ENCODE measurements around the gene NLGN3. TPM values are rescaled to one million over a fixed set of nuclear protein-coding genes. Genes with fewer than 3 reads are reported as not detected.
A peak's percentile ranks its signal among the peaks of the same experiment; 100 is the strongest.

Gene NLGN3
- total RNA-seq = under 1 TPM; 0.41 to 0.58 TPM

DNA sequence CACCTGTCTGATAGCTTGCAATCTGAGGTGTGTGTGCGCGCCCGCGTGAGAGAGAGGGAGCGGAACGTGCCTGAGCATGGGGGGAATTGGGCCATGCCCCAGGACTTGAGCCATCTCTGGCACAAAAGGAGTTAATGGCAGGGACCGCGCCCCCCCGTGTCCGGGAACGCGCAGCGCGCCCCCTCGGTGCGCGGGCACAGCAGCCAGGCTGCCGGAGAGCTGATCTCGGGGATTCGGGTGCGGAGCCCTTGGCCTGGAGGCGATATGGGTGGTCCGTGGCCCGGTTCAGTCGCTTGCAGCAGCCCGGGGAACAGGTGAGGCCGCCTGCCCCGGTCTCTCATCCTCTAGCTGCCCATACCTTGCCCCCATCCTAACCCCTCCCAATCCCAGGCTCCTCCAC is at the start of gene NLGN3:
Gene NLGN3 (plus strand): TSS at position 191 of the 400 bp plus-strand sequence. CDS start 2,909 bp downstream, outside the sequence.
- DNase-seq = no peak
- peaks cover 9% of the 10 kb centered on the region for H3K4me1 Mint-ChIP-seq
- peaks cover 2% of the 10 kb centered on the region for H3K36me3 Mint-ChIP-seq
- H3K27ac Mint-ChIP-seq = peak within 1 kb of the TSS; percentile 51
- H3K4me3 Mint-ChIP-seq = no peak within 1 kb of the TSS
- no peaks in the 10 kb centered on the region for H3K9me3 Mint-ChIP-seq
- no peaks in the 10 kb centered on the region for H3K27me3 Mint-ChIP-seq

DNA sequence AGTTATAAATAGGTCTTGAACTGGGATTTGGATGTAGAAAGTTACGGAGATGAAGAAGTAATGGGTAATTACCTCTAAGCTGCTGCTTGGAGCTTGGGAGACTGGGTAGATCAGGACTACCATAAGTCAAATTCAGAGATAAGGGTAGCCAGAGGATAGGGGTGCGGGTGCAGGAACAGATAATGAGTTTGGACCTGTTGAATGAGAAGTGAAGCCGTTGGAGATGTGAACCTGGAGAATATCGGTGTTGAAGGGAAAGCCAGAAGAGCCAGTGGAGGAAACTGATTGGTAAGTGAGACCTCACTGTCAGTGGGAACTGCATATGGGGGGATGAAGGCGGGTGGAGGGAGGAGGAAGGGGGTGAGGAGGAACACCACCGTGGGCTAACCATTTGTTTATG is 49.6 kb upstream of the NLGN3 start:
- H3K9me3 Mint-ChIP-seq = no peaks in the 10 kb centered on the region
- peak overlapping the region; percentile 19 for H3K27ac Mint-ChIP-seq
- peak overlapping the region; percentile 97 for H3K4me3 Mint-ChIP-seq
- H3K4me1 Mint-ChIP-seq = peaks cover 23% of the 10 kb centered on the region
- no peaks in the 10 kb centered on the region for H3K27me3 Mint-ChIP-seq
- no peaks in the 10 kb centered on the region for H3K36me3 Mint-ChIP-seq
- DNase-seq = no peak

DNA sequence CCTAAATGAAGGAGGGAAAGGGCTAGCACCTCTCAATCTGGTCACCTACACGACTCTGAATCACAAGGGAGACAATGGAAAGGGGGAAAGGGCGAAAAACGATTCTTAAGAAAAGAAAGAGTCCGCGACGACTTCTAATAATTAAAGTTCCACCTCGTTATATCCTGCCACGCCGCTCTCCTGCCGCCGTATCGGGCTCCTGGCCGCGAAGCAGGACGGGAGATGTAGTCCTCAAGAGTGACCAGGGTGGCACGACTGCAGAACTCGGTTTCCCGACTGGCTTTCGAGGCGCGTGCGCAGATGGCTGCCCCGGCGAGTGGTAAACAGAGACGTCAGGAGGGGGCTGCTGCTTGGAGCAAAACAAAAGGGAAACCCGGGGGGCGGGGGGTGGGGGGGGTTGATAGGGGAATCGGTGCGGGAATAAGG is 49.1 kb upstream of the NLGN3 start, which contains the start of gene FOXO4:
Gene FOXO4 (plus strand): TSS at position 297 of the 426 bp plus-strand sequence. CDS start 678 bp downstream, outside the sequence.
- H3K27ac Mint-ChIP-seq = peak within 1 kb of the TSS; percentile 89
- no peaks in the 10 kb centered on the region for H3K27me3 Mint-ChIP-seq
- DNase-seq = peak; percentile 85
- no peaks in the 10 kb centered on the region for H3K9me3 Mint-ChIP-seq
- H3K36me3 Mint-ChIP-seq = no peaks in the 10 kb centered on the region
- peaks cover 25% of the 10 kb centered on the region for H3K4me1 Mint-ChIP-seq
- peak within 1 kb of the TSS; percentile 97 for H3K4me3 Mint-ChIP-seq

GRCh38 chrX:71095981-71096759 is 48.5 kb upstream of the NLGN3 start:
- DNase-seq = no peak
- Mint-ChIP-seq H3K4me3 (peak overlapping the region; percentile 97), H3K27me3 (no peaks in the 10 kb centered on the region), H3K27ac (peak overlapping the region; percentile 89), H3K36me3 (no peaks in the 10 kb centered on the region), H3K9me3 (no peaks in the 10 kb centered on the region), H3K4me1 (peaks cover 29% of the 10 kb centered on the region)

GRCh38 chrX:71096760-71097032 is 47.9 kb upstream of the NLGN3 start:
- peaks cover 34% of the 10 kb centered on the region for H3K4me1 Mint-ChIP-seq
- no peaks in the 10 kb centered on the region for H3K9me3 Mint-ChIP-seq
- H3K27me3 Mint-ChIP-seq = no peaks in the 10 kb centered on the region
- H3K4me3 Mint-ChIP-seq = peak overlapping the region; percentile 97
- no peaks in the 10 kb centered on the region for H3K36me3 Mint-ChIP-seq
- H3K27ac Mint-ChIP-seq = no peak overlapping the region
- DNase-seq = no peak

DNA sequence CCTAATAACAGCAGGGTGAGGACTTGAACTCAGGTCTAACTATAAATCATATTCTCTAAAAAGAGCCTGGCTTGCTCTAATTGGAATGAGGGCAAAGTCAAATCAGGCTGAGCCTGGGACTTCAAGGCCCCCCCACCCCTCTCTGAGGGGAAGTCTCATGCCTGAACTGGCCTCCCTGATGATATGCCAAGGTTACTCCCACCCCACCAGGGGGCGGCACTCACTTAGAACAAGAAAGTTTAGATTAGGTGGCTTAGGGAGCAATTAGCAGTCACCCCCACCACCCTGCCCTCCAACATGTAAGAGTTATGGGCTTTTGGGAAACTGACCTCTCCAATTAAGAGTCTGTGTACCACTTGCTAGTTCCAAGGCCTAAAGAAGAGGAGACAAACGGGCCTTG is 46.3 kb upstream of the NLGN3 start:
- Mint-ChIP-seq H3K36me3 (no peaks in the 10 kb centered on the region), H3K4me3 (no peak overlapping the region), H3K9me3 (no peaks in the 10 kb centered on the region), H3K27me3 (no peaks in the 10 kb centered on the region), H3K27ac (no peak overlapping the region), H3K4me1 (peaks cover 46% of the 10 kb centered on the region)
- peak; percentile 71 for DNase-seq

DNA sequence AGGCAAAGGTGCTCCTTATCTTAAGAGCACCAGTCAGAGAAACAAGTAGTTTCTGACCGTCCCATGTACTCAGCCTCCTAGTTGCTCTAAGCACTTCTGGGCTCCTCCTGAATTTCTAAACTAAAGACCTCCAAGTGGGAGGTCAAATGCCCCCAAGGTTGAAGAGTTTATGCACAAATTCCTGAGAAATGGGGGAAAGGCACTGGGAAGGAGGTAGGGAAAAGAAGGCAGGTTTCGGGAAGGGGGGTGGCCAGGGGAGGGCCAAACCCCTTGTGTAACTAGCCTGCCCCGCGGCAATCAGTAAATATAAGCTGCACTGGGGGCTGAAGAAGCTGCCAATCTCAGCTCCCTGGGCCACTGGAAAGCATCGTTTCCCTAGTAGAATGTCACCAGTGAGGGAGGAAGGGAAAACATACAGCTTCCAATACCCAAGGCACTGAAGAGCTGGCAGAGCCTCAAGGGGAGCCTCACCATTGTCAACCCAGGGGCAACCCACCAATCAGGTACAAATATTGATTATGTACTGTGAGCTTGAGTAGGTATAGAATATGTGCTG is 45.6 kb upstream of the NLGN3 start:
- Mint-ChIP-seq H3K4me3 (no peak overlapping the region), H3K27me3 (no peaks in the 10 kb centered on the region), H3K36me3 (peaks cover 3% of the 10 kb centered on the region), H3K9me3 (no peaks in the 10 kb centered on the region), H3K27ac (no peak overlapping the region), H3K4me1 (peaks cover 49% of the 10 kb centered on the region)
- no peak for DNase-seq

GRCh38 chrX:71099736-71100135 is 44.9 kb upstream of the NLGN3 start:
- DNase-seq = no peak
- H3K4me3 Mint-ChIP-seq = no peak overlapping the region
- H3K36me3 Mint-ChIP-seq = peaks cover 10% of the 10 kb centered on the region
- H3K9me3 Mint-ChIP-seq = no peaks in the 10 kb centered on the region
- H3K4me1 Mint-ChIP-seq = peaks cover 56% of the 10 kb centered on the region
- no peaks in the 10 kb centered on the region for H3K27me3 Mint-ChIP-seq
- H3K27ac Mint-ChIP-seq = peak overlapping the region; percentile 66

- Mint-ChIP-seq H3K27ac (peak overlapping the region; percentile 58), H3K4me3 (no peak overlapping the region), H3K4me1 (peaks cover 62% of the 10 kb centered on the region), H3K27me3 (no peaks in the 10 kb centered on the region), H3K9me3 (no peaks in the 10 kb centered on the region), H3K36me3 (peaks cover 19% of the 10 kb centered on the region)
- no peak for DNase-seq
These were observed 43.8 kb upstream of the NLGN3 start for GRCh38 chrX:71100581-71101505.

GRCh38 chrX:71102292-71102691 is 42.3 kb upstream of the NLGN3 start:
- no peaks in the 10 kb centered on the region for H3K9me3 Mint-ChIP-seq
- DNase-seq = no peak
- H3K4me1 Mint-ChIP-seq = peaks cover 69% of the 10 kb centered on the region
- H3K4me3 Mint-ChIP-seq = no peak overlapping the region
- H3K27ac Mint-ChIP-seq = peak overlapping the region; percentile 89
- no peaks in the 10 kb centered on the region for H3K27me3 Mint-ChIP-seq
- peaks cover 30% of the 10 kb centered on the region for H3K36me3 Mint-ChIP-seq

GRCh38 chrX:71103110-71103983 is 41.3 kb upstream of the NLGN3 start:
- Mint-ChIP-seq H3K4me3 (peak overlapping the region; percentile 81), H3K4me1 (peaks cover 73% of the 10 kb centered on the region), H3K27me3 (no peaks in the 10 kb centered on the region), H3K9me3 (no peaks in the 10 kb centered on the region), H3K36me3 (peaks cover 41% of the 10 kb centered on the region), H3K27ac (peak overlapping the region; percentile 89)
- peak; percentile 49 for DNase-seq

GRCh38 chrX:71105628-71106027 is 39.0 kb upstream of the NLGN3 start:
- H3K36me3 Mint-ChIP-seq = peaks cover 64% of the 10 kb centered on the region
- H3K9me3 Mint-ChIP-seq = no peaks in the 10 kb centered on the region
- H3K4me3 Mint-ChIP-seq = peak overlapping the region; percentile 64
- H3K27me3 Mint-ChIP-seq = no peaks in the 10 kb centered on the region
- H3K4me1 Mint-ChIP-seq = peaks cover 61% of the 10 kb centered on the region
- peak overlapping the region; percentile 96 for H3K27ac Mint-ChIP-seq
- DNase-seq = no peak

- Mint-ChIP-seq H3K4me1 (peaks cover 55% of the 10 kb centered on the region), H3K36me3 (peaks cover 72% of the 10 kb centered on the region), H3K9me3 (no peaks in the 10 kb centered on the region), H3K4me3 (peak within 1 kb of the TSS; percentile 99), H3K27me3 (no peaks in the 10 kb centered on the region), H3K27ac (peak within 1 kb of the TSS; percentile 96)
- peak; percentile 28 for DNase-seq
These were observed 38.2 kb upstream of the NLGN3 start, which contains the start of gene CXorf65 for GRCh38 chrX:71106427-71106826. TSS of gene CXorf65 (minus strand) at chrX:71106740. CDS start at chrX:71106556, 184 bp downstream.

DNA sequence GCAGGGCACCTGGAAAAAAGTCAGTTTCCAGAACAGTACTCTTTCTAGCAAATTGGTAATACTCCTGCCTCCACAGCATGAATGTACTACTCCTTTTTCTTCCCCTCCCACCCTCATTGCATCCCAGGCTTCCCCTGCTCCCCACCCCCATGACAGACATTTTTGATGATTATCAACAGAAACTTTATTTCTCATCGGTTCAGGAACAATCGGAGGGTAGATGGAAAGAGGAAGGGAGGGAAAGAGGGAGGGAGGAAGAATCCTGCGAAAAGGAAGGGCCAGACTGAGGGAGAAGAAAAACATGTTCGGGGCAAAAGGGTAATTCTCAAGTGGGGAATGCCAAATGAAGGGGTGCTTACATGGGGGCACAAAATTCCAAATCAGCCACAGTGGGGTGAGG is 37.4 kb upstream of the NLGN3 start:
- no peaks in the 10 kb centered on the region for H3K9me3 Mint-ChIP-seq
- no peaks in the 10 kb centered on the region for H3K27me3 Mint-ChIP-seq
- DNase-seq = no peak
- peaks cover 50% of the 10 kb centered on the region for H3K4me1 Mint-ChIP-seq
- peak overlapping the region; percentile 99 for H3K4me3 Mint-ChIP-seq
- H3K27ac Mint-ChIP-seq = peak overlapping the region; percentile 96
- peaks cover 72% of the 10 kb centered on the region for H3K36me3 Mint-ChIP-seq

Measured in activated naive CD8-positive, alpha-beta T cell treated with anti-CD3 and anti-CD28 coated beads for 36 hours (primary cell).